GM12892 (cell line): ENCODE results near the gene MAP1S.

ENCODE experiments used
- POLR2A ChIP-seq: IDR thresholded peaks from 2 replicates; pipeline ENCODE4 v1.6.1; 2011; ENCODE audit warnings: low read depth, low read length, control low read depth
- POLR2AphosphoS5 ChIP-seq: IDR thresholded peaks from 2 replicates; pipeline ENCODE4 v1.6.1; 2011; ENCODE audit warnings: low read depth, low read length, control low read depth
- TAF1 ChIP-seq: IDR thresholded peaks from 2 replicates; pipeline ENCODE4 v1.6.1; 2011; ENCODE audit warnings: low read depth, mild to moderate bottlenecking, control low read depth, low read length, borderline replicate concordance

GRCh38 chr19:17684256-17684655 lies 35.0 kb upstream of the MAP1S start:
- no peak for TF ChIP-seq POLR2A
- no peak for TF ChIP-seq POLR2AphosphoS5
- no peak for TF ChIP-seq TAF1
